ENCODE measurements around the gene EMD. TPM values are rescaled to one million over a fixed set of nuclear protein-coding genes. Genes with fewer than 3 reads are reported as not detected.

Gene EMD
- total RNA-seq, 1 experiment from 2014 or later: 115 TPM

DNA sequence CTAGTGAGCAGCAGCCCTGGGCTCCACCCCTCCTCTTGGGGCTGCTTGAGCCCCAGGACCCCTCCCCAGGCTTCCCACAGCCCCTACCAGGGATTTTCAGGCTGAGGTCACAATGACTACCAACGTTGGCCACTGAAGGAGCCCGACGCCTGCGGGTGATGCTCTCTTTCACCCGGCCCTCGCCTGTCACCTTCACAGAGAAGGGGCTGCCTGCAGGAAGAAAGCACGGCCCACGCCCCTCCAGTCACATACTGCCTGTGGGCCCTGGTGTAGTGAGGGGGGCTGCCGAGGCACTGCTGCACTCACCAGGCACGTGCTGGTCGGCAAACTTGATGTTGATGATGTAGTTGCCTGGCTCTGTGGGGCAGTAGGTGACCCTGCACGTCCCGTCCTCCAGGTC lies 26.6 kb upstream of the EMD start:
- Mint-ChIP-seq H3K4me1 (0 out of 4 replicates have a peak, but pooled peaks cover 0 to under 1% of the 10 kb centered on the region in 2 experiments), H3K27ac (no peak overlapping the region), H3K4me3 (no peak overlapping the region), H3K27me3 (ENCODE audit: low read depth) (peaks cover 2% of the 10 kb centered on the region), H3K9me3 (peaks cover 45 to 57% of the 10 kb centered on the region in 2 experiments), H3K36me3 (ENCODE audit: insufficient read depth in 1 of 3, low read depth in 3 of 3) (peaks cover 32 to 80% (median 68%) of the 10 kb centered on the region in 3 experiments)
- H3T11ph ChIP-seq (ENCODE audit: low read length): no peak overlapping the region
- no peak overlapping the region for H3K4ac ChIP-seq (ENCODE audit: low read depth, low read length)
- no peak overlapping the region for H2BK15ac ChIP-seq (ENCODE audit: low read depth, low read length)
- no peak overlapping the region for H3K4me2 ChIP-seq (ENCODE audit: insufficient read depth, insufficient read length, low read length)
- H2BK20ac ChIP-seq (ENCODE audit: low read depth, low read length, poor library complexity, severe bottlenecking): no peak overlapping the region
- H3K14ac ChIP-seq (ENCODE audit: insufficient read depth, low read length): no peak overlapping the region
- H4K5ac ChIP-seq (ENCODE audit: insufficient read length, low read depth, low read length): no peak overlapping the region
- no peak overlapping the region for H4K91ac ChIP-seq (ENCODE audit: insufficient read length, low read depth, low read length)
- H2BK120ac ChIP-seq (ENCODE audit: low read depth, low read length, poor library complexity, severe bottlenecking): no peak overlapping the region
- no peak overlapping the region for H2BK5ac ChIP-seq (ENCODE audit: insufficient read length, low read length)
- H3K9ac ChIP-seq (ENCODE audit: extremely low read depth, insufficient read length, low read length): no peak overlapping the region
- H3K79me2 ChIP-seq (ENCODE audit: insufficient read depth, low read length): no peaks in the 10 kb centered on the region
- no peak overlapping the region for H3K27ac ChIP-seq (ENCODE audit: insufficient read length, low read depth, low read length)
- H3K27me3 ChIP-seq (ENCODE audit: insufficient read depth, low read length): no peaks in the 10 kb centered on the region
- TF ChIP-seq, protein P1, sequence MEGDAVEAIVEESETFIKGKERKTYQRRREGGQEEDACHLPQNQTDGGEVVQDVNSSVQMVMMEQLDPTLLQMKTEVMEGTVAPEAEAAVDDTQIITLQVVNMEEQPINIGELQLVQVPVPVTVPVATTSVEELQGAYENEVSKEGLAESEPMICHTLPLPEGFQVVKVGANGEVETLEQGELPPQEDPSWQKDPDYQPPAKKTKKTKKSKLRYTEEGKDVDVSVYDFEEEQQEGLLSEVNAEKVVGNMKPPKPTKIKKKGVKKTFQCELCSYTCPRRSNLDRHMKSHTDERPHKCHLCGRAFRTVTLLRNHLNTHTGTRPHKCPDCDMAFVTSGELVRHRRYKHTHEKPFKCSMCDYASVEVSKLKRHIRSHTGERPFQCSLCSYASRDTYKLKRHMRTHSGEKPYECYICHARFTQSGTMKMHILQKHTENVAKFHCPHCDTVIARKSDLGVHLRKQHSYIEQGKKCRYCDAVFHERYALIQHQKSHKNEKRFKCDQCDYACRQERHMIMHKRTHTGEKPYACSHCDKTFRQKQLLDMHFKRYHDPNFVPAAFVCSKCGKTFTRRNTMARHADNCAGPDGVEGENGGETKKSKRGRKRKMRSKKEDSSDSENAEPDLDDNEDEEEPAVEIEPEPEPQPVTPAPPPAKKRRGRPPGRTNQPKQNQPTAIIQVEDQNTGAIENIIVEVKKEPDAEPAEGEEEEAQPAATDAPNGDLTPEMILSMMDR (conservative IDR thresholded peaks at IDR 0.05): no peak
- no peak overlapping the region for H3K56ac ChIP-seq (ENCODE audit: insufficient read length, low read depth, low read length)
- no CpG with 5 or more reads among the region's 13 CpGs for WGBS (ENCODE audit: extremely low coverage, insufficient read length, low lambda C conversion rate)
- peaks cover 4% of the 10 kb centered on the region for H4K20me1 ChIP-seq (ENCODE audit: control insufficient read depth, insufficient read depth, insufficient read length)
- H2BK12ac ChIP-seq (ENCODE audit: insufficient read length, low read depth, low read length): no peak overlapping the region
- no peak overlapping the region for H2AK5ac ChIP-seq (ENCODE audit: insufficient read length, low read length)
- no peaks in the 10 kb centered on the region for H3K23me2 ChIP-seq (ENCODE audit: insufficient read length, low read depth, low read length, poor library complexity, severe bottlenecking)
- H3K79me1 ChIP-seq (ENCODE audit: insufficient read depth, low read depth, low read length, poor library complexity, severe bottlenecking): no peaks in the 10 kb centered on the region
- H3K4me1 ChIP-seq (ENCODE audit: insufficient read depth, low read length): no peaks in the 10 kb centered on the region
- H3K23ac ChIP-seq (ENCODE audit: insufficient read length, low read depth, low read length): no peak overlapping the region
- H4K8ac ChIP-seq (replicated peaks; ENCODE audit: insufficient read length, low read depth, low read length): no peak overlapping the region
- H3K9me3 ChIP-seq (ENCODE audit: control insufficient read depth, low read depth, low read length): peaks cover 22% of the 10 kb centered on the region
- DNase-seq: no peak
- H2AFZ ChIP-seq (ENCODE audit: low read length): no peak overlapping the region
- H3K18ac ChIP-seq (ENCODE audit: insufficient read length, low read depth, low read length): no peak overlapping the region
